HTR-8/SVneo (cell line): Measurements from ENCODE around the gene ATAD3A.
"Not testable (repeated sequence)": the region's sequence is repeated elsewhere in the genome, so short reads cannot be mapped to it uniquely, and the experiment has no call there.

Experiments
- DNase-seq: peaks from one replicate; pipeline ENCODE4 v3.0.0; 2011; ENCODE audit warnings: low spot score, mixed read lengths; ENCODE audit not compliant: insufficient read length
- FAIRE-seq: peaks from 2 replicates; lab custom pipeline; 2011; peaks lifted over from hg19 to GRCh38; lab: Jason Lieb, UNC

Gene ATAD3A

DNA sequence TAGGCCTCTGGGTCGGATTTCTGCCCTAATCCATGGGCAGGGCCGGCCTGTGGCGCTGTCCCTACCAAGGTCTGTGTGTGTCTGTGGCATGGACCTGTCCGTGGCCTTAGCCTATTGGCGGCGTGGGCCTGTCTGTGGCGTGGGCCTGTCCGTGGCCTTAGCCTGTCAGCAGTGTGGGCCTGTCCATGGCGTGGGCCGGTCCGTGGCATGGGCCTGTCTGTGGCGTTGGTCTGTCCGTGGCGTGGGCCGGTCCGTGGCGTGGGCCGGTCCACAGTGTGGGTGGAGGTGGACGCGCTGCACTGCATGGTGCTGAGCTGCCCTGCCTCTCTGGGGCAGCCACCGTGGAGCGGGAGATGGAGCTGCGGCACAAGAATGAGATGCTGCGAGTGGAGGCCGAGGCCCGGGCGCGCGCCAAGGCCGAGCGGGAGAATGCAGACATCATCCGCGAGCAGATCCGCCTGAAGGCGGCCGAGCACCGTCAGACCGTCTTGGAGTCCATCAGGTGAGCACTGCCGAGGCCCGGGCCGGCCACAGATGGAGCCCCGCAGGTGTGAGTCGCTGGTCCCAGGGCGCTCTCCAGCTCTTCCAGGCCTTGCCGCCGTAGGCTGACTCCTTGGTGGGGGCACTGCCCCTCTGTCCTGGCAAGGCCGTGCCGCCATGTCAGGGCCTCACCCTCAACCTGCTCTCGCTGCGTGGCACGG, 8.0 kb downstream of the ATAD3A start:
- DNase-seq = not testable (repeated sequence)
- FAIRE-seq = peak; percentile 46

DNA sequence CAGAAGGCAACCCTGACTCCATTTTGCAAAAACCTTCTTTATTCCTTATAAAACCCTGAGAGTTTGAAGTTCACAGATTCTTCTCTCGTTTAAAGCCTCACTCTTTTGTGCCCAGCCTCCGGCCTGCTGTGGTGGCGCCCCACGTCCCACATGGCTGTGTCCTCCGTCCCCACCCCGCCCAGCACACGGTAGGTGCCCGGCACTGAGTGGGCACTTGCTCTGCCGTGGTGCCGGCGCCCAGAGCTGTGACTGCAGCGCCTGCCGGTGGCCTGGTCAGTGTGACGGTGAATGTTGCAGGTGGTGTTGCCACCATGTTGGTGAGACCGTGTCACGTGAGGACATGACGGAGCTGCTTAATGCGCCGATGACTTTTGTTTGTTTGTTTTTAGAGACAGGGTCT, 9.4 kb downstream of the ATAD3A start:
- DNase-seq (no peak), FAIRE-seq (no peak)

DNA sequence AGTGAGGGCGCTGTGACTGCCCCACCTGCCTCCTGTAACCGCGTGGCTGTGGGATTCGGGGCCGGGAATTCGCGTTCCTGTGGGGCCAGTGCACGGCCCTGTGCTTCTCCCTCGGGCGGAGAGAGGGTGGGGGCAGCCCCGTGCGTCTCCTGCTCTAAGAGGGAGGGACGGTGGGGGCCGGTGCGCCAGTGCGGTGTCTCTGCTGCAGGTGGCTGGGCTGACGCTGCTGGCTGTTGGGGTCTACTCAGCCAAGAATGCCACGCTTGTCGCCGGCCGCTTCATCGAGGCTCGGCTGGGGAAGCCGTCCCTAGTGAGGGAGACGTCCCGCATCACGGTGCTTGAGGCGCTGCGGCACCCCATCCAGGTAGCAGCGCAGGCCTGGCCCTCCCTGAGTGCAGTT, 10.6 kb downstream of the ATAD3A start:
- not testable (repeated sequence) for DNase-seq, FAIRE-seq

DNA sequence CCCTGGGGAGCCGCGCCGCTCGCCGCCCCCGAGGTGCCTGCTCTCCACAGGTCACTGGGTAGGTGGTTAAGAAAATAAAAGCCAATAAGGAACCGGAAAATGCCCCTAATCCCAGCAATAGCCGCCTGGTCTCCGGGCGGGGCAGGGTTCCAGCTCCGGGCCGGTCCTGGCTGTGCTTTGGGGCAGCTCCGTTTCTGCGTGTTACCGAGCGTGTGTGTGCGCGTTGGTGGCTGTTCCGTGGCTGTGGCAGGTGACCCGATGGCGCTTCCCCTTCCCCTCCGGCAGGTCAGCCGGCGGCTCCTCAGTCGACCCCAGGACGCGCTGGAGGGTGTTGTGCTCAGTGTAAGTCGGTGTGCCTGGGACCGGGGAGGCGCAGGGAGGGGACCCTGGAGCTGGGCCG, 11.3 kb downstream of the ATAD3A start:
- DNase-seq, FAIRE-seq: not testable (repeated sequence)

DNA sequence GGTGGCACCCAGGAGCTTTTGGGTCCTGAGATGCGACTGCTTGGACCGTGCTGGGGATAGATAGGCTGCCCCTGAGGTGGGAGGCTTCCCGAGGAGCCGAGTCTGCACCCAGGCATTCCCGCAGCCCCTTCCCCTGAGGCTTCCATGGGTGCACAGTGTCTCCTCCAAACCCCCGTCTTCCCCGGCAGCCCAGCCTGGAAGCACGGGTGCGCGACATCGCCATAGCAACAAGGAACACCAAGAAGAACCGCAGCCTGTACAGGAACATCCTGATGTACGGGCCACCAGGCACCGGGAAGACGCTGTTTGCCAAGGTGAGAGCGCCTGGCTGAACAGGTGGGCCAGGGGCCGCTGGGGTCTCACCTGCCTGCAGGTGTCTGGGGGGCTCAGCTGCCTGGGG, 11.7 kb downstream of the ATAD3A start:
- DNase-seq = not testable (repeated sequence)

DNA sequence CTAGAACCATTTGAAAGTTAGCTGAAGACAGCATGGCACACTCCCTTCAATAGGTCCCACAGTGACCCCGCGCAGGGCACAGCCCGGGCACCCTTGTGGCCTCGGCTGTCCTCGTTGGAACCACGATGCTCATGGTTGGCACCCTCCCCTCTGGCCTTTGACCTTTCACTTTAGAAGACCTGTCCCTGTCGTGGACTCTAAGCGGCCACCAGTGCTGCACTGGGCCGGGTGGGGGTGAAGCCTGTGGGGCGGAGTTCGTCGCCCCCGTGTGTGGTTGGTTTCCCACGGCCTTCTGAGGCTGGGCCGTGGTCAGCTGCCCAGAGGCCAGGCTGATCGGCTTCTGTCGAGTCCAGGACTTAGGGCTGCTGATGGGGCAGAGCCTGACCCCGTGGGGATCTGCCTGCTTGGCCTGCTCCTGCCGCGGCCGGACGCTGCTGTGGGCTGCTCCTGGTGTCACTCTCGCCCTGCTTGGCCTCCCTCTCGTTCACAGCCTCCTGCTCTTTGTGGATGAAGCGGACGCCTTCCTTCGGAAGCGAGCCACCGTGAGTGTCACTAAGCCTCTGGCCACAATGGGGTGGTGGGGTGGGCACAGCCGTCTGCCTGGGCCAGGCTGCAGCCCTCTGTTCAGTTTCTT, 12.9 kb downstream of the ATAD3A start:
- not testable (repeated sequence) for DNase-seq, FAIRE-seq

More for the DNA sequence above, 11.7 kb downstream of the ATAD3A start:
- not testable (repeated sequence) for FAIRE-seq

DNA sequence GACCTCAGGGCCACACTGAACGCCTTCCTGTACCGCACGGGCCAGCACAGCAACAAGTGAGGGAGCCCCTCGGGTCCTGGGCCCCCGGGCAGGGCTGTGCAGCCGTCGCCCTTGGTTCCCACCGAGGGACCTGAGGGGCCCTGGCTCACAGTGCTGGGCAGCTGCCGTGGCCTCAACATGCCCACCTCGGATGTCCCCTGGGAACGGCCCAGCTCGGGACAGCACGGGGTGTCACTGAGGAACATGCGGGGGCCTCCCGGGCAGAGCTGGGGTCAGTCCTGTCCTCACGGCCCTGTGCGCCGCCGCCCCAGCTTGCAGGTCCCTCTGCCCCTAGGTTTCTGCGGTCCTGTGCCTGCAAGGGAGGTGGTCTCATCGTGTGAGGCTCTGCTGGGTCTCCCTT, 14.5 kb downstream of the ATAD3A start:
- not testable (repeated sequence) for FAIRE-seq, DNase-seq

DNA sequence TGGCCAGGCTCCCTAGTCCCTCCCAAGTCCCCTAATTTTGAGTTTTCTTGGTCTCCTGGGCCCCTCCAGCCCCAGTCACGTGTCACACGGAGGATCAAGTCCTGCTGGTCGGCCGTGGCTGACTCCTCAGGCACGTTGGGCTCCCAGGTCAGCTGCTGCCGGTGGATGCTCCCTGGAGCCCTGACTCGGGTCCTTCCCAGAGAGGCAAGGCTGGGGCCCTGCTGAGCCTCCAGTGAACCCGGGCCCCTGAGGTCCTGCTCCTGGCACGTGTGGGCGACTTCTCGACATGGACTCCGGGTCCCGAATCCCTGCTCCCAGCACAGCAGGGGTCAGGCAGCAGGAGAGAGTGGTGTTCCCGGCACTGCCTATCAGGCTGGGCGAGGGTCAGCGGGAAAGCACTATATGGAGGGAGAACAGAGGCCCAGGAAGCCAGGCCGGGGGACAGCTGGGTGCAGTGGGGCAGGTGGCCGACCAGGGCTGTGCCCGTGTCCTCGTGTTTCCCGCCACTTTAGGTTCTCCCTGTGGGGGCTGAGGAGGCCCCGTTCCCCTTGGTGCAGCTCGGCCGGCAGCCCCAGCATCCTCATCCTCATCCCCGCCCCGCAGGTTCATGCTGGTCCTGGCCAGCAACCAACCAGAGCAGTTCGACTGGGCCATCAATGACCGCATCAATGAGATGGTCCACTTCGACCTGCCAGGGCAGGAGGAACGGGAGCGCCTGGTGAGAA, 15.3 kb downstream of the ATAD3A start:
- FAIRE-seq = no peak
- no peak for DNase-seq

DNA sequence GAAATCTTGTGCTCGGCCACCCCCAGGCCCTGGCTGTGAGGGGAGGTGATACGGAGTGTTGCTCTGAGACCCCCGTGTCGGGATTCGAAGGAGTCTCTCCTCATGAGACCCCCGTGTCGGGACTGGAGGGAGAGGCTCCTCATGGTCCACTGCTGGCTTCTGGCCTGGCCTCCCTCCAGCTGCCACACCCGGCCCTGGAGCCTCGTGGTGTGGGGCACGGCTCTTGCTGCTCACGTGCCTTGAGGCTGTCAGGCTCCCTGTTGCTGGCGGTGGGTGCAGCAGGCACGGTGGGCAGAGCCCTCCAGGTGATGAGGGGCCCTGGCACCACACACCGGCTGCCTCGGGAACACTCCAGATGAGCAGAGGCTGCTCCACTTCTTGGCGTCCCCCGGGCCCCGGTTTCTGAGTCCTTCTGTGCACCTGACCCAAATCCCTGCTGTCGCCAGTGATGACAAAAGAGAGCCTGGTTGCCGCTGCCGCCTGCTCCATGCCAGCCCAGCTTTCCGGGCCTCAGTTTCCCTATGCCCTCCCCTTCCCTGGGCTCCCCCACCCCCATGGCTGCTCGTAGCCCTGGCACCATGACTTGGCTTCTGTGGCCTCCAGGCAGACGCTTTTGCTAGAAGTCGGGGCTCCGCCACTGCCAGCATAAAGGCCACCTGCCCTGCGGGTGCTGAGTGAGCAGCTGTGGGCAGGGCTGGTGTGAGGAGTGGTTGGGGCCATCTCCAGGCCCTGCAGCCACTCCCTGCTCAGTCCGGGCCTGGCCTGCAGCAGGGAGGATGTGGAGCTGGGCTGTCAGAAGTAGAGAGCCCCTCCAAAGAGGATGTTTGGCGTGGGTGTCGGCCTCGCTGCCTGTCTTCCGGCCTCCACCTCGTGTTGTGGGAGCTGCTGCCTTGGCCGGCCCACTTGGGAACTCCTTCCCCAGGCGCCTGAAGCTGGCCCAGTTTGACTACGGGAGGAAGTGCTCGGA, 16.6 kb downstream of the ATAD3A start:
- DNase-seq (no peak), FAIRE-seq (no peak)

DNA sequence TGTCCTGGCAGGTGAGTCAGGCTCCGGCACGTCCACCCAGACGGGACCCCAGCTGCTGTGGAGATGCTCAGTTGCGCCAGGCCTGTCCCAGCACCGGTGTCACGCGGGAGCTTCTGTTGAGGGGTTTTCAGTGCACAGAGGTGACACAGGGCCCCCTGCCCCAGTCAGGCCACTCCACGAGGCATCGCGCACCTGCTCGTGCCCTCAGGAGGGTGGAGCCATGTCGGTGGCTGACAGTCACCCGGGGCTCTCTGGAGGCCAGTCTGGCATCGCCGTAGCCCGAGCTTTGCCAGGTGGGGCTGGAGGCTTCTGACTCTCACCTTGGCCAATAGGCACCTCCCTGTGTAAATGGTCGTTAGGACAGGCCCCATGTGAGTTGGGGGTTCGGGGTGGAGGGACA, 17.4 kb downstream of the ATAD3A start:
- no peak for DNase-seq
- FAIRE-seq = no peak

DNA sequence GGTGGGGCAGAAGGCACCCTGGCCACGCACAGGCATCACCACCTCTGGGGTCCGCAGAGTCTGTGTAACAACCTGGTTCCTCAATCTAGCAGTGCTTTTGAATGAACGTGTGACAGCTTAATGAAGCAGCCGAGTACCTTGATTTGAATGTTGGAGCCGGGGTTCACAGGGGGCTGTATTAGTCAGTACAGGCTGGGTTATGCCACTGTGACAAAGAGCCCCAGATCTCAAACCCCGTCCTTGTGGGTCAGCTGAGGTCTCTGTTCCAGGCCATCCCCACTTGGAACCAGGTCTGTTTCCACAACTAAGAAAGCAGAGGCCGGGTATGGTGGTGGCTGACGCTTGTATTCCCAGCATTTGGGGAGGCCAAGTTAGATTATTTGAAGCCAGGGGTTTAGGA, 18.0 kb downstream of the ATAD3A start:
- FAIRE-seq (no peak), DNase-seq (no peak)

DNA sequence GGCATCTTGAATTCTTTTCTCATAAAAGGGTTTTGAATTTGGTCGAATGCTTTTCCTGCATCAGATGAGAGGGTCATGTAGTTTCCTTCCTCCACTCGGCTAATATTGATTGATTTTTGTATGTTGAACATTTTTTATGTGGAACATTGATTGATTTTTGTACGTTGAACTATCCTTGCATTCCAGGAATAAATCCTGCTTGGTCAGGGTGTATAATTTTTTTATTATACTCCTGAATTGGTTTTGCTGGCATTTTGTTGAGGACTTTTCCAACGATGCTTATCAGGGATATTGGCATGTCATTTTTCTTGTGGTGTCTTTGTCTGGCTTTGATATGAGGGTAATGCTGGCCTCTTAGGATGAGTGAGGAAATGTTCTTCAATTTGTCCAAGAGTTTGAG, 20.0 kb downstream of the ATAD3A start:
- FAIRE-seq (no peak), DNase-seq (no peak)

DNA sequence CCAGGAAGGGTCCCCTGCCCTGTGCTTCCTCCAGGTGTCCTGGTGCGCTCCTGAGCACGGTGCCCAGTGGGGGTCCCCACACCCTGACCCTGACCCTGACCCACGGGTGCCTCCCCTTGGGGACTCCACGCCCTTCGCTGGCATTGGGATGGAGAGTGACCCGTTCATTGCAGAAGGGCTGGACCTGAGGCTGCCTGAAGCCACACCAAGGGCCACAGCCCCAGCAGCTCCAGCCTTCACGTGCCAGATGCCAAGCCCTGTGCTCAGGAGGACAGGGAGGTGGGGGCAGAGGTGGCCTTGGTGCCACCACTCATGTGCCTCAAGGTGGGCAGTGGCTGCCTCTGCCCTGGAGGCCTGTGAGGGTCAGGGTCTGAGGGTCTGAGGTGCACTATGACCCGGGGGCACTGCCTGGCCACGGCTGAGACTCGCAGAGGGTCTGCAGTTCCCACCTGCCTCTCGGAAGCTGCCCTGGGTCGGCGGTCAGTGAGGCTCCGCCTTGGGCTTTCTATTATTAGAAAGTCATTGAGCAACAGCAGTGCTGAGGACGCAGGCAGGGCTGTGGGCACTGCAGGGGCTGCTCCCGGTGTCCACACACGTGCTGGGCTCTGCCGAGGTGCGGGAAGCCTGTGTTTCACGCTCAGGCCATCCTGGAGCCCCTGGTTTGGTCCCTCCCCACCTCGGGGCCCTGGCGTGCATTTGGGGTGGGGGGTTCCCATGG, 21.4 kb downstream of the ATAD3A start:
- not testable (repeated sequence) for DNase-seq, FAIRE-seq

DNA sequence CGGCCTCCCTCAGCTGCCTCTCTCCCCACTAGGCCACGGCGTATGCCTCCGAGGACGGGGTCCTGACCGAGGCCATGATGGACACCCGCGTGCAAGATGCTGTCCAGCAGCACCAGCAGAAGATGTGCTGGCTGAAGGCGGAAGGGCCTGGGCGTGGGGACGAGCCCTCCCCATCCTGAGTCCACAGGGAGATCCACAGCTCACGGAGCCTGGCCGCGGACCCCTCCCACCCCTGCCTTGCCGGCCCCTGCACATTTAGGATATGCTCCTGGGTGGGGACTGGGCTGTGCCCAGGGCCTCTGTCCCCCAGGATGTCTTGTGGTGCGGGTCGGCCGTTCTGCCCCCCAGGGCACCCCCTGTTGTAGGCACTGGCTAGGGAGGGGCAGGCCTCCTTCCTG, 21.9 kb downstream of the ATAD3A start:
- not testable (repeated sequence) for DNase-seq, FAIRE-seq

DNA sequence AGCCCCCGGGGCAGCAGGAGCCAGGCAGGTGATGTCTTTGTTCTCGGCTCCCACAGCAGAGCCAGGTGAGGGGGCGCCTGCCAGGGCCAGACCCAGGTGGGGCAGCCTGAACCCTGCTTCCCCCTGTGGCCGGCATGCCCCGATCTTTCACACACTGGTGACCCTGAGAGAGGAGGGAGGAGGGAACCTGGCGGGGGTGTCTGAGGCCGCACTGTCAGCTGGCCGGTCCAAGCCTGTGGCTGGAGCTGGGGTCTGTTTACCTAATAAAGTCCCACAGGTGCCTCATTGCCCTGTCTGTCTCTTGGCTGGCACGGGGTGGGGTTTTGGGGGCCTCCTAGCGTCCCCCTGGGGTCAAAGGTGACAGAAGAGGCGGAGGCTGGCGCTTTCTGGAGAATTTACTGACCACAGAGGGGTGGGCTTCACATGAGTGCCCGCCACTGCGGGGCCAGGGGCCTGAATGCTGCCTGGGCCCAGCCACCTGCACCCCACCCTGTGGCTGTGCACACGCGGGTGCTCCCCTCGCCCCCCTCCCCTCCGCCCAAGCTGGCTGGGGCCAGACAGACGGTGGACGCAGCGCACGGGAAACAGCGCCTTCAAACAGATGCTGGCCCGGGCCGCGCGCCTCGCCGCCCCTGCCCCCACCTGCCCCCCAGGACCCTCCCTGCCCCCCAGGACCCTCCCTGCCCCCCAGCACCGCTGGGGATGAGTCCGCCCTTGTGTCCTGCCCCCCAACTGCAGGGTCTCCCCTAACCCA, 22.6 kb downstream of the ATAD3A start:
- DNase-seq (no peak), FAIRE-seq (no peak)

DNA sequence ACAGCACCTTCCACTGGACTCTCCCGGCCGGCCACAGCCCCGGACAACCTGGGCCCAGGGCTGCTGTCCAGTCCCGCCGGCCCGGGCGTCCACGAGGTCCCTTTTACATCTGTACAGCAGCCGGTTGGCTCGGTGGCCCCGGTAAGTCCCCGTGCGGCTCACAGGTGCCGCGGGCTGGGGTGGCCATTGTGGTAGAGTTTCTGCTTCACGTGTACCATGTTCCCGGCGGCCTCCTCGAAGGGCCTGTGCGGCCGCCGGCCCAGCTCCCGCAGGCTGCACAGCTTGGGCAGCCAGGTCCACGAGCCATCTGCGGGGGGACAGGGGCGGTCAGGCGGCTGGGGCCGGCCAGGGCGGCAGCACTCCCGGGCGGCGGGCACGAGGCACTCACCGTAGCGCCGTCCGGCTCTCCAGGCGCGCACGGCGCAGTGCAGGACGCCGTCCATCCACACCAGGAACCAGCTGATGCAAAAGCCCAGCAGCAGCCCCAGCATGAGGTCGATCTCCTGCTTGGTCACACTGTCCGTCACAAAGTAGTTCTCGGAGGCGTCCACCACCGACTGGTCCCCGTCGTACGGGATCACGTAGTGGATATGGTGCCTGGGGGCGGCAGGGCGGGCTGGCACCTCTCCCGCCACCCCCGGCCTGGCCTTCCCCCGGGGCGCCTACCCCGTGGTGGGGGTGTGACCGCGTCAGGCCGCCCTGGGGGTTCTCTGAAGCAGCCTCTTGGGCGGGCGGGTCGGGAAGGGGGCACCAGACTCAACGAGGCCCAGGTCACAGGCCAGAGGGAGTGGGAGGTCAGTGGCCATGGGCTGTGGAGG, 23.4 kb downstream of the ATAD3A start:
- DNase-seq = no peak
- no peak for FAIRE-seq

DNA sequence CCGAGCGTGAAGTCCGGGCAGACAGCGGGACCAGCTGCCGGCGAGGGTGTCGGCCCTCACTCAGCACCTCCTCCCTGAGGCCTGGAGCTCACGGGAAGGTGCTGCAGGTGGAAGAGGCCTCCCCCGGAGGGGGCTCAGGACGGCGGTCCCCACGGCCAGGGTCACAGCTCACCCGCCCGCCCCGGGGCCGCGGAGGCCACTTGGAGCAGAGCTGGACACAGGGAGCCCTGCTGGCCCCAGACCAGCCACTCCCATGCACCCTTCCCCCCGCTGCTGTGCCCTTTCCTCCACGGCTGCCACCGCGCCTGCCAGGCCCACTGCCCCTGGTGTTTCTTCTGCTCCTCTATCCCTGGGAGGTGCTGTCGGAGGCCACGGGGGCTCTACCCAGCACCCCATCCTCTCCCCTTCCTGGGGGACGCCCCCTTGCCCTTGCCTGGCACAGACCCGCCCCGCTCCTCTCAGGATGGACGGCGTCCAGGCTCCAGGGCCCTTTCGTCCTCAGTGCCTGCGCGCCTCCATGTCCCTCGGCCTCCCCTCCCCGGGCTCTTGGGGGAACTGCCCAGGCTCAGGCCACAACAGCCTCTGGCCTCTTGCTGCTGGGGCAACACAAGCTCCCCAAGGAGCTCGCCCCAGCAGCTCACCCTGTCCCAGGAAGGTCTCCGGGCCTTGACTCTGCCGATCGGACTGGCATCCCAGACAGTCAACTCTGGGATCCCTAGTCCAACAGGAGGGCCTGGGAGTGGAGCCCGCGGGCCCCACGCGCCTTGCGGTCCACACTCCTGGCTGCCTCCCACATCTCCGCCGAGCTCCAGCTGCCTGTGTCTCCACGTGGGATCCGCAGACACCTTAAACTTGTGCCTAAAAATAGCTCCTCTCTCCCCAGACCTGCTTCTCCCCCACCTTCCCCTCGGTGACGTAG, 24.3 kb downstream of the ATAD3A start:
- DNase-seq = no peak
- FAIRE-seq = no peak
